ENCODE data around the gene FIBCD1.
"Not testable (repeated sequence)": the region's sequence is repeated elsewhere in the genome, so short reads cannot be mapped to it uniquely, and the experiment has no call there.

Gene FIBCD1

GRCh38 chr9:130921989-130922892, 16.8 kb downstream of the FIBCD1 start:
- DNase-seq (ENCODE audit: low read depth): no peak

GRCh38 chr9:130921300-130921988, 17.6 kb downstream of the FIBCD1 start:
- no peak for DNase-seq (ENCODE audit: low read depth)

- no peak for DNase-seq (ENCODE audit: low read depth)
Observed at GRCh38 chr9:130920762-130921299, 18.2 kb downstream of the FIBCD1 start.

- no peak for DNase-seq (ENCODE audit: low read depth)
Observed at GRCh38 chr9:130920233-130920632, 18.8 kb downstream of the FIBCD1 start.

GRCh38 chr9:130919559-130920145, 19.4 kb downstream of the FIBCD1 start:
- no peak for DNase-seq (ENCODE audit: low read depth)

GRCh38 chr9:130918826-130919558, 20.1 kb downstream of the FIBCD1 start:
- no peak for DNase-seq (ENCODE audit: low read depth)

- DNase-seq (ENCODE audit: low read depth): no peak
Observed at GRCh38 chr9:130918101-130918825, 20.8 kb downstream of the FIBCD1 start.

GRCh38 chr9:130917168-130917960, 21.7 kb downstream of the FIBCD1 start:
- DNase-seq (ENCODE audit: low read depth): no peak

- no peak for DNase-seq (ENCODE audit: low read depth)
Observed at GRCh38 chr9:130915096-130915447, 24.0 kb downstream of the FIBCD1 start.

GRCh38 chr9:130914417-130915095, 24.5 kb downstream of the FIBCD1 start:
- DNase-seq (ENCODE audit: low read depth): no peak

- no peak for DNase-seq (ENCODE audit: low read depth)
Observed at GRCh38 chr9:130913599-130914416, 25.2 kb downstream of the FIBCD1 start.

- DNase-seq (ENCODE audit: low read depth): no peak
Observed at GRCh38 chr9:130912932-130913598, 26.0 kb downstream of the FIBCD1 start.

- DNase-seq (ENCODE audit: low read depth): no peak
Observed at GRCh38 chr9:130911254-130912049, 27.6 kb downstream of the FIBCD1 start.

GRCh38 chr9:130910670-130911069, 28.4 kb downstream of the FIBCD1 start:
- DNase-seq (ENCODE audit: low read depth): not testable (repeated sequence)

- not testable (repeated sequence) for DNase-seq (ENCODE audit: low read depth)
Observed at GRCh38 chr9:130910041-130910440, 29.0 kb downstream of the FIBCD1 start.

- no peak for DNase-seq (ENCODE audit: low read depth)
Observed at GRCh38 chr9:130908878-130909355, 30.1 kb downstream of the FIBCD1 start.

- no peak for DNase-seq (ENCODE audit: low read depth)
Observed at GRCh38 chr9:130908146-130908877, 30.7 kb downstream of the FIBCD1 start.
